ENCODE results near the gene SPATA24.

DNA sequence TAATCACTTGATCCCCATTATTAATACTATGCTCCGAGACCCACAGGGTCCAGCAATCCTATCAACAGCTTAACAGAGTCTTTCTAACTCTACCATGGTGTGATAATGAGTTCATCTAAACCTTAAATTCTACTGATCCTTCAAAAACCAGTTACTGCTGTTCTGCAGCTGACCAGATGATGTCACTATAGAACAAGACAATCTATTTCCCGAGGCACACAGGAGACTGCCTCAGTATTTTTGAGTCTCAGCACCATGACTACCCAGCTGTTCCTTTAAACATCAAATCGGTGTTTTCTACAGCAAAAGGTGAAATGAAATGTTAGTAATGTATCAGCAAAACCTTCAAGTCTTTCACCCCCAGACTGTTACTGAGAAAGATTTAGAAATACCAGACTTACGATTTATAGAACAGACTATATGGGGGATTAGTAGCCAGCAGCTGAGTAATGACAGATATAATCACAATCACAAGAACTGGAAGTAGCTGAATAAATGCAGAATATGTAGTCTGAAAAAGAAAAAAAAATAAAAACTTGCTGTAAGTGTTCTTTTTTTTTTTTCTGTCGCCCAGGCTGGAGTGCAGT, 18.5 kb upstream of the SPATA24 start:
- TF ChIP-seq, protein P1, sequence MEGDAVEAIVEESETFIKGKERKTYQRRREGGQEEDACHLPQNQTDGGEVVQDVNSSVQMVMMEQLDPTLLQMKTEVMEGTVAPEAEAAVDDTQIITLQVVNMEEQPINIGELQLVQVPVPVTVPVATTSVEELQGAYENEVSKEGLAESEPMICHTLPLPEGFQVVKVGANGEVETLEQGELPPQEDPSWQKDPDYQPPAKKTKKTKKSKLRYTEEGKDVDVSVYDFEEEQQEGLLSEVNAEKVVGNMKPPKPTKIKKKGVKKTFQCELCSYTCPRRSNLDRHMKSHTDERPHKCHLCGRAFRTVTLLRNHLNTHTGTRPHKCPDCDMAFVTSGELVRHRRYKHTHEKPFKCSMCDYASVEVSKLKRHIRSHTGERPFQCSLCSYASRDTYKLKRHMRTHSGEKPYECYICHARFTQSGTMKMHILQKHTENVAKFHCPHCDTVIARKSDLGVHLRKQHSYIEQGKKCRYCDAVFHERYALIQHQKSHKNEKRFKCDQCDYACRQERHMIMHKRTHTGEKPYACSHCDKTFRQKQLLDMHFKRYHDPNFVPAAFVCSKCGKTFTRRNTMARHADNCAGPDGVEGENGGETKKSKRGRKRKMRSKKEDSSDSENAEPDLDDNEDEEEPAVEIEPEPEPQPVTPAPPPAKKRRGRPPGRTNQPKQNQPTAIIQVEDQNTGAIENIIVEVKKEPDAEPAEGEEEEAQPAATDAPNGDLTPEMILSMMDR (IDR thresholded peaks at IDR 0.05; ENCODE audit: low read depth, low read length, missing input control) = peak; percentile 92
- TF ChIP-seq, protein P2, sequence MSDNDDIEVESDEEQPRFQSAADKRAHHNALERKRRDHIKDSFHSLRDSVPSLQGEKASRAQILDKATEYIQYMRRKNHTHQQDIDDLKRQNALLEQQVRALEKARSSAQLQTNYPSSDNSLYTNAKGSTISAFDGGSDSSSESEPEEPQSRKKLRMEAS (IDR thresholded peaks at IDR 0.05) = no peak
- TF ChIP-seq JUND (IDR thresholded peaks at IDR 0.05) (no peak), GABPA (IDR thresholded peaks at IDR 0.05 in 1 of 2, conservative IDR thresholded peaks at IDR 0.05 in 1 of 2) (no peak), YY1 (IDR thresholded peaks at IDR 0.05) (no peak), TAF1 (conservative IDR thresholded peaks at IDR 0.05) (no peak), FOXA1 (IDR thresholded peaks at IDR 0.05) (no peak), SP1 (IDR thresholded peaks at IDR 0.05) (no peak)
- TF ChIP-seq, protein P3, sequence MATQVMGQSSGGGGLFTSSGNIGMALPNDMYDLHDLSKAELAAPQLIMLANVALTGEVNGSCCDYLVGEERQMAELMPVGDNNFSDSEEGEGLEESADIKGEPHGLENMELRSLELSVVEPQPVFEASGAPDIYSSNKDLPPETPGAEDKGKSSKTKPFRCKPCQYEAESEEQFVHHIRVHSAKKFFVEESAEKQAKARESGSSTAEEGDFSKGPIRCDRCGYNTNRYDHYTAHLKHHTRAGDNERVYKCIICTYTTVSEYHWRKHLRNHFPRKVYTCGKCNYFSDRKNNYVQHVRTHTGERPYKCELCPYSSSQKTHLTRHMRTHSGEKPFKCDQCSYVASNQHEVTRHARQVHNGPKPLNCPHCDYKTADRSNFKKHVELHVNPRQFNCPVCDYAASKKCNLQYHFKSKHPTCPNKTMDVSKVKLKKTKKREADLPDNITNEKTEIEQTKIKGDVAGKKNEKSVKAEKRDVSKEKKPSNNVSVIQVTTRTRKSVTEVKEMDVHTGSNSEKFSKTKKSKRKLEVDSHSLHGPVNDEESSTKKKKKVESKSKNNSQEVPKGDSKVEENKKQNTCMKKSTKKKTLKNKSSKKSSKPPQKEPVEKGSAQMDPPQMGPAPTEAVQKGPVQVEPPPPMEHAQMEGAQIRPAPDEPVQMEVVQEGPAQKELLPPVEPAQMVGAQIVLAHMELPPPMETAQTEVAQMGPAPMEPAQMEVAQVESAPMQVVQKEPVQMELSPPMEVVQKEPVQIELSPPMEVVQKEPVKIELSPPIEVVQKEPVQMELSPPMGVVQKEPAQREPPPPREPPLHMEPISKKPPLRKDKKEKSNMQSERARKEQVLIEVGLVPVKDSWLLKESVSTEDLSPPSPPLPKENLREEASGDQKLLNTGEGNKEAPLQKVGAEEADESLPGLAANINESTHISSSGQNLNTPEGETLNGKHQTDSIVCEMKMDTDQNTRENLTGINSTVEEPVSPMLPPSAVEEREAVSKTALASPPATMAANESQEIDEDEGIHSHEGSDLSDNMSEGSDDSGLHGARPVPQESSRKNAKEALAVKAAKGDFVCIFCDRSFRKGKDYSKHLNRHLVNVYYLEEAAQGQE (IDR thresholded peaks at IDR 0.05) = no peak
- TF ChIP-seq, protein P4, sequence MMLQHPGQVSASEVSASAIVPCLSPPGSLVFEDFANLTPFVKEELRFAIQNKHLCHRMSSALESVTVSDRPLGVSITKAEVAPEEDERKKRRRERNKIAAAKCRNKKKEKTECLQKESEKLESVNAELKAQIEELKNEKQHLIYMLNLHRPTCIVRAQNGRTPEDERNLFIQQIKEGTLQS (IDR thresholded peaks at IDR 0.05) = no peak
